Thyroid gland (tissue), 4 donors: ENCODE measurements around the gene MAP4. TPM values are rescaled to one million over a fixed set of nuclear protein-coding genes. Genes with fewer than 3 reads are reported as not detected.

Source experiments
- DNase-seq, 2 donors: peaks; one replicate each; pipeline ENCODE4 v3.0.0-alpha.2; 2019
- H3K27ac ChIP-seq, 3 donors: fragments of 200-600 bp; sonication (generic); 1 replicate in 2 of 3; 2 replicates in 1 of 3; pipeline ENCODE4 v1.5.1; 2016 to 2019; ENCODE audit warnings: mild to moderate bottlenecking in 1 of 3, moderate library complexity in 1 of 3
- H3K27me3 ChIP-seq: fragments of 200-600 bp; sonication (generic); one replicate; pipeline ENCODE4 v1.5.1; 2019
- H3K36me3 ChIP-seq, 2 donors: fragments of 200-600 bp; sonication (generic); one replicate each; pipeline ENCODE4 v1.5.1; 2016 to 2019
- H3K4me1 ChIP-seq, 2 donors: fragments of 200-600 bp; sonication (generic); one replicate each; pipeline ENCODE4 v1.5.1; 2017 to 2019
- H3K4me3 ChIP-seq, 3 donors: fragments of 200-600 bp; sonication (generic); replicated peaks in 1 of 3; 1 replicate in 2 of 3; 2 replicates in 1 of 3; pipeline ENCODE4 v1.5.1; 2016; ENCODE audit warnings: mild to moderate bottlenecking in 1 of 3
- H3K9me3 ChIP-seq: fragments of 200-600 bp; sonication (generic); one replicate; pipeline ENCODE4 v1.5.1; 2017
- POLR2A ChIP-seq, 2 donors: fragments of 450-650 bp; IDR thresholded peaks; one replicate each; pipeline ENCODE4 v1.6.1; 2017; ENCODE audit warnings: antibody characterized with exemption in 2 of 2, mild to moderate bottlenecking in 2 of 2, moderate library complexity in 1 of 2
- WGBS, 2 donors: methylation state at CpG; one replicate each; pipeline ENCODE4 v1.1.5; 2017; 5-methylcytosine and 5-hydroxymethylcytosine counted together
- intact Hi-C: fragments of 100-400 bp; cut with DNase I; formaldehyde crosslinking; loops from one replicate; pipeline ENCODE4 v1.15.1; 2023
- total RNA-seq, 4 donors: library from RNA; depleted of rRNA; stranded (reverse); fragments of >200 nt; gene quantifications; one replicate each; pipeline ENCODE4 v1.2.3, GENCODE V29; 2016
- TF ChIP-seq, protein P1 (sequence below), 6 experiments: fragments of 200-600 bp in 3 of 6; fragments of 450-650 bp in 3 of 6; sonication (generic) in 3 of 6; IDR thresholded peaks; one replicate each; pipeline ENCODE4 v1.5.1; 2016 to 2019; ENCODE audit warnings: antibody characterized with exemption in 6 of 6, mild to moderate bottlenecking in 2 of 6, inconsistent platforms in 1 of 6, moderate library complexity in 1 of 6

Gene MAP4
- total RNA-seq, 4 donors from 2014 or later = 75.5 to 103 (median 88.0) TPM

- Histone ChIP-seq H3K36me3 (no peaks in the 10 kb centered on the region), H3K27me3 (no peaks in the 10 kb centered on the region), H3K4me3 (no peak overlapping the region), H3K4me1 (peaks cover 10 to 20% of the 10 kb centered on the region in 2 donors), H3K9me3 (no peaks in the 10 kb centered on the region), H3K27ac (no peak overlapping the region)
- intact Hi-C loops = no loop called here
- WGBS, 2 donors = 95 to 99% methylated on average over 2 of the region's 2 CpGs
- DNase-seq = no peak
- no peak for TF ChIP-seq POLR2A (IDR thresholded peaks at IDR 0.05)
- TF ChIP-seq, protein P1, sequence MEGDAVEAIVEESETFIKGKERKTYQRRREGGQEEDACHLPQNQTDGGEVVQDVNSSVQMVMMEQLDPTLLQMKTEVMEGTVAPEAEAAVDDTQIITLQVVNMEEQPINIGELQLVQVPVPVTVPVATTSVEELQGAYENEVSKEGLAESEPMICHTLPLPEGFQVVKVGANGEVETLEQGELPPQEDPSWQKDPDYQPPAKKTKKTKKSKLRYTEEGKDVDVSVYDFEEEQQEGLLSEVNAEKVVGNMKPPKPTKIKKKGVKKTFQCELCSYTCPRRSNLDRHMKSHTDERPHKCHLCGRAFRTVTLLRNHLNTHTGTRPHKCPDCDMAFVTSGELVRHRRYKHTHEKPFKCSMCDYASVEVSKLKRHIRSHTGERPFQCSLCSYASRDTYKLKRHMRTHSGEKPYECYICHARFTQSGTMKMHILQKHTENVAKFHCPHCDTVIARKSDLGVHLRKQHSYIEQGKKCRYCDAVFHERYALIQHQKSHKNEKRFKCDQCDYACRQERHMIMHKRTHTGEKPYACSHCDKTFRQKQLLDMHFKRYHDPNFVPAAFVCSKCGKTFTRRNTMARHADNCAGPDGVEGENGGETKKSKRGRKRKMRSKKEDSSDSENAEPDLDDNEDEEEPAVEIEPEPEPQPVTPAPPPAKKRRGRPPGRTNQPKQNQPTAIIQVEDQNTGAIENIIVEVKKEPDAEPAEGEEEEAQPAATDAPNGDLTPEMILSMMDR (IDR thresholded peaks at IDR 0.05) = no peak
These were observed 35.4 kb downstream of the MAP4 start for GRCh38 chr3:47980795-47981194.

DNA sequence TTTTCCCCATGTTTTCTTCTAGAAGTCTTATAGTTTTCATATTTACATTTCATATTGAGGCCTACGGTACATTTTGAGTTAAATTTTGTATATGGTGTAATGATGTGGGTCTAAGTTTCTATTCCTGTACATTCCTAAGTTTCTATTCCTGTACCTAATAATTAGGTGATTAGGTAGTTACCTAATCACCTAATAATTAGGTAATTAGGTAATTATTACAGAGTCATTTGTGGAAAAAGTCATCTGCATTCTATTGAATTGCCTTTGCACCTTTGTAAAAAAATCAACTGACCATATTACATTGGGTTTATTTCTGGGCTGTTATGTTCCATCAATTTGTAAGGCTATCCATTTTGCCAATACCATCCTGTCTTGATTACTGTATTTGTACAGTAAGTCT, 37.1 kb downstream of the MAP4 start:
- H3K9me3 ChIP-seq = no peaks in the 10 kb centered on the region
- intact Hi-C loops = no loop called here
- 96% methylated on average over 1 of the region's 1 CpG for WGBS, 2 donors
- H3K27ac ChIP-seq = no peak overlapping the region
- no peak overlapping the region for H3K4me3 ChIP-seq
- H3K36me3 ChIP-seq = no peaks in the 10 kb centered on the region
- TF ChIP-seq, protein P1 (IDR thresholded peaks at IDR 0.05) = no peak
- no peak for TF ChIP-seq POLR2A (IDR thresholded peaks at IDR 0.05)
- peaks cover 10 to 14% of the 10 kb centered on the region in 2 donors for H3K4me1 ChIP-seq
- no peaks in the 10 kb centered on the region for H3K27me3 ChIP-seq
- DNase-seq = no peak

GRCh38 chr3:47978386-47978785, 37.8 kb downstream of the MAP4 start:
- intact Hi-C loops = no loop called here
- 92 to 96% methylated on average over 8 of the region's 8 CpGs for WGBS, 2 donors
- Histone ChIP-seq H3K4me3 (no peak overlapping the region), H3K27me3 (no peaks in the 10 kb centered on the region), H3K9me3 (no peaks in the 10 kb centered on the region), H3K27ac (no peak overlapping the region), H3K36me3 (no peaks in the 10 kb centered on the region), H3K4me1 (peaks cover 10 to 14% of the 10 kb centered on the region in 2 donors)
- TF ChIP-seq, protein P1 (IDR thresholded peaks at IDR 0.05) = no peak
- TF ChIP-seq POLR2A (IDR thresholded peaks at IDR 0.05) = no peak
- no peak for DNase-seq

DNA sequence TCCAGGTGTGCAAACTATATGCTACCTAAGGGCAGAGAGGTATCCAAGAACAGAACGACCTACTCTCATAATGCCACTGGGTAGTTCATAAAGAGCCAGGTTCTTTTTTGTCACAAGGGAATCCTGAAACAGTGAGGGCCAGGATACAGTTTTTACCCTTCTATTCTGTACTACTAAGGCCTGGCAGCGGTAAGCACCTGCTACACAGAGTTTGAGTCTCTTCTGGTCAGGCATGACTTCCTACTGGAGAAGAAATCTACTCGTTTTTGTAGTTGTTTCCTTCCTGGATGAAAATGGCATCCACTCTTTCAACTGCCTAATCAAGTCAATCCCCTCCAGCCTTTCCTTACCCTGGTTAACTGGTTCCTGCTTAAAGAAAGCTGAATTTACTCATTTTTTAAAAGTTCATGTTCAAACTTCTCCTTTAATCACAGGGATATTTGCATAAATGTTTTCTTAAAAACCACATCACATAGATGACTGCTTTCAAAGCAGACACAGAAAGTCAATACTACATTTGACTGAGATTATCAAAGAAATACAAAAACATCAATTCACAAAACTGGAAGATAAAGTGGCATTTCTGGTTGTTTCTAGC, 40.0 kb downstream of the MAP4 start:
- 33 to 40% methylated on average over 3 of the region's 3 CpGs for WGBS, 2 donors
- intact Hi-C loops = no loop called here
- no peaks in the 10 kb centered on the region for H3K36me3 ChIP-seq

GRCh38 chr3:47974974-47975470, 41.2 kb downstream of the MAP4 start:
- H3K27me3 ChIP-seq = no peaks in the 10 kb centered on the region
- no peak overlapping the region for H3K27ac ChIP-seq
- H3K36me3 ChIP-seq = no peaks in the 10 kb centered on the region
- H3K9me3 ChIP-seq = no peaks in the 10 kb centered on the region
- no peak for DNase-seq
- no peak overlapping the region for H3K4me3 ChIP-seq
- 74 to 79% methylated on average over 4 of the region's 4 CpGs for WGBS, 2 donors
- H3K4me1 ChIP-seq = peaks cover 10 to 14% of the 10 kb centered on the region in 2 donors
- TF ChIP-seq, protein P1 (IDR thresholded peaks at IDR 0.05) = no peak
- no peak for TF ChIP-seq POLR2A (IDR thresholded peaks at IDR 0.05)
- intact Hi-C loops = no loop called here

More for the DNA sequence above, 40.0 kb downstream of the MAP4 start:
- no peaks in the 10 kb centered on the region for H3K27me3 ChIP-seq
- TF ChIP-seq POLR2A (IDR thresholded peaks at IDR 0.05) = no peak
- TF ChIP-seq, protein P1 (IDR thresholded peaks at IDR 0.05) = no peak
- H3K4me1 ChIP-seq = peaks cover 10 to 14% of the 10 kb centered on the region in 2 donors
- peak in 1 of 2 donors; percentile 18 for DNase-seq
- no peaks in the 10 kb centered on the region for H3K9me3 ChIP-seq
- peak overlapping the region in 1 of 3 donors; percentile 50 for H3K27ac ChIP-seq
- no peak overlapping the region for H3K4me3 ChIP-seq
